Neuron (in vitro differentiated cells): ENCODE measurements around the gene SLC27A4.

Source experiments
- H2AFZ ChIP-seq: one replicate; pipeline ENCODE4 v1.6.1; 2013; ENCODE audit warnings: low read depth, mild to moderate bottlenecking, inconsistent platforms, low read length, moderate library complexity
- H3K27me3 ChIP-seq: one replicate; pipeline ENCODE4 v1.6.1; 2013; ENCODE audit warnings: low read length; ENCODE audit not compliant: insufficient read depth
- H3K36me3 ChIP-seq: one replicate; pipeline ENCODE4 v1.6.1; 2013; ENCODE audit warnings: low read length; ENCODE audit not compliant: insufficient read depth
- H3K4me1 ChIP-seq: one replicate; pipeline ENCODE4 v1.6.1; 2013; ENCODE audit warnings: low read length; ENCODE audit not compliant: insufficient read depth
- H3K4me3 ChIP-seq: 2 replicates; pipeline ENCODE4 v1.5.1; 2013; ENCODE audit warnings: mild to moderate bottlenecking, low read length, moderate library complexity
- H3K9me3 ChIP-seq: one replicate; pipeline ENCODE4 v1.6.1; 2013; ENCODE audit warnings: low read length

SLC27A4 gene

DNA sequence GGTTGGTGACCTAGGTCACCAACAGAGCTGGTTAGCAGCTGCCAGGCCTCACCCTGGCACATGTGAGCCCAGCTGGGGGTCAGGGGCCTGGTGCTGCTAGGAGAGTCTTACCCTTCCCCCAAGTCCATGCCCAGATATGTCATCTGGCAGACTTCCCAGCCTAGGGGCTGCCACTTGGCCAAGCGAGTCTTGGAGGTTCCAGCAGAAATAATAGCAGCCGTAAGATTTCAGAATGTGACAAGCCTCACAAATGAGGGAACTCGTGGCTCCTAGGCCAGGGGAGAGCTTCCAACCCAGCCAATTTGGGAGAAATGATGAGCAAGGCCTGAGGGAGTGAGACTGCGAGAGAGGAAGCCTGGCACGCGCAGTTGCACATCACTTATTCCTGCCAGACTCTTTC, 41.9 kb downstream of the SLC27A4 start:
- Histone ChIP-seq H3K4me3 (no peak overlapping the region), H3K9me3 (no peaks in the 10 kb centered on the region), H3K36me3 (peaks cover 15% of the 10 kb centered on the region), H3K4me1 (peaks cover 59% of the 10 kb centered on the region), H2AFZ (no peak overlapping the region), H3K27me3 (no peaks in the 10 kb centered on the region)

DNA sequence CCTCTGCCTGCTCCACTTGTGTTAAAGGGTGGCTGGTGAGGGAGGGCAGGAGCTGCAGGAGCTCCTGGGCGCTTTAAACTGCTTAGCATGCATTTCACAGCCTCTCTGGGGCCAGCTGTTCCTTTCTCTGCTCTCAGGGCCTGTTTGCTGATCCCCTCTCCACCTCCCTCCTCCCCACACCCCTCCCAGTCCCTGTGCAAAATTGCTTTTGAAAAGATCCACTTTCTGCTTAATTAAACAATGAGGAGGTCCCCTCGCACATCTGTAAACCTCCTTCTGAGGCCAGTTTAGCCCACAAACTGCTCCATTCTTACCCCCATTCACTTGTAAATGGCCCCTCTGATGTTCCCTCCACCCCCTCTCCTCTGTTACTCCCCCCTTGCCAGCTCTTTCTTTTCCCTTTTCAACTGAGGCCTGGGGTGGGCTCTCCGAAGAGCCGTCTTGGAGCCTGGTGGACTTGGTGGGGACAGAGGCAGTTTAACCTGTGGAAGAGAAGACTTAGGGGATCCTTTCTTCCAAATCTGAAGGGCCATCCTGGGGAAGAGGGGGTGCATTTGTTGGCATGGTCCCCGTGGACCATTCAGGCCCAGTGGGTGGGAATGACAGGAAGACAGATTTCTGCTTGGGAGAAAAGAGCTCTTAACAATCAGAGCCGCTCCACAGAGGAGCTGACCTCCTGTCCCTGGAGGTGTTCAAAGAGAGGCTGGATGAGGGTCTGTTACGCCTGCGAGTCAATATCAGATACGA, 42.9 kb downstream of the SLC27A4 start:
- peaks cover 68% of the 10 kb centered on the region for H3K4me1 ChIP-seq
- no peaks in the 10 kb centered on the region for H3K27me3 ChIP-seq

DNA sequence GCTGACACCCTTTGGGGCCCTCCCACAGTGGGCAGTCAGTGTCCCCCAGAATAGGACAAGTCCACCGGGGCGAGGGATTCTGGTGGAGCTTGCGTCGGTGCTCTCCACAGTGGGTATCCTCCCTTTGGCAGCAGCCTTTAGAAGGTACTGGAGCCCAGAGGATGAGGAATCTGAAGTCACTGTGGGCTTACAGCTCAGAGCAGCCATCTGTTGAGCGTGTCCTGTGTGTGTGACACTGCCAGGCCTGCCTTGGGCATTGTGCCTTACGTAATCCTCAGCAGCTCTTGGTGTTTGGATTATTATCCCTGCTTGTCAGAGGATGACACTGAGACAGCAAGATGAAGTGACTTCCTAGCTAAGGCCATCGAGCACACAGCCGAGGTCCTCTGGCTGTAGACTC, 43.5 kb downstream of the SLC27A4 start:
- Histone ChIP-seq H3K36me3 (peaks cover 17% of the 10 kb centered on the region), H3K4me1 (peaks cover 75% of the 10 kb centered on the region), H3K4me3 (no peak overlapping the region), H2AFZ (no peak overlapping the region), H3K27me3 (no peaks in the 10 kb centered on the region), H3K9me3 (no peaks in the 10 kb centered on the region)

More for the DNA sequence above, 42.9 kb downstream of the SLC27A4 start:
- Histone ChIP-seq H3K9me3 (no peaks in the 10 kb centered on the region), H2AFZ (no peak overlapping the region), H3K4me3 (no peak overlapping the region), H3K36me3 (peaks cover 14% of the 10 kb centered on the region)

DNA sequence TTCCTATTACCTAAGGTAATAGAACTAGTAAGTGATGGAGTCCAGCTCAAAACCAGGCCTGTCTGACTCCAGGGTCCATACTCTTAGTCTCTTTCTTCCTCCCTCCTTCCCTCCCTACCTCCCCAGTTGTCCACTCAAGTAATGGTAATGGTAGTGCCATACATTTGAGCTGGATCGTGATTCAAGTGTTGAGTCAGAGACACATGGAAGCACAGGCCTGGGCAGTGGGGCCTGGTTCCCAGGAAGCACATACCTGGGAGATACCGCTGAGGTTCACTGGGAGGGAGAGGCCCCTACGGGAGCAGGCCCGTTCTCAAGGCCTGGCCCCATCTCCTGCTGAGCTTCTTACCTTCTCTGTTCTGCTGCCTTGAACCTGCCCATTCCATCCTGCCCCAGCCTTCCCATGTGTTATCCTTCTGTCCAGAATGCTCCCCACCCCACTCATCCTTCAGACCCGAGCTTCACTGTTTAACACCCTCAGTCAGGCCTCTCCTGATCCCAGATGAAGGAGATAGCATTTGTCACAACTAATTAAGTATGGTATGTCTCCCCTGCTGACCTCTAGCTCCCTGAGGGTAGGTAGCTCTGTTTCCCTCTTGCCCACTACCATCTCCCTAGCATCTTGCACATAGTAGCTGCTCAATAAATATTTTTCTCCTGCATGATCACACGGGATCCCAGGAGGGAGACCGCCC, 44.6 kb downstream of the SLC27A4 start:
- Histone ChIP-seq H3K4me3 (no peak overlapping the region), H2AFZ (no peak overlapping the region), H3K9me3 (no peaks in the 10 kb centered on the region), H3K27me3 (no peaks in the 10 kb centered on the region), H3K36me3 (peaks cover 23% of the 10 kb centered on the region), H3K4me1 (peaks cover 86% of the 10 kb centered on the region)

DNA sequence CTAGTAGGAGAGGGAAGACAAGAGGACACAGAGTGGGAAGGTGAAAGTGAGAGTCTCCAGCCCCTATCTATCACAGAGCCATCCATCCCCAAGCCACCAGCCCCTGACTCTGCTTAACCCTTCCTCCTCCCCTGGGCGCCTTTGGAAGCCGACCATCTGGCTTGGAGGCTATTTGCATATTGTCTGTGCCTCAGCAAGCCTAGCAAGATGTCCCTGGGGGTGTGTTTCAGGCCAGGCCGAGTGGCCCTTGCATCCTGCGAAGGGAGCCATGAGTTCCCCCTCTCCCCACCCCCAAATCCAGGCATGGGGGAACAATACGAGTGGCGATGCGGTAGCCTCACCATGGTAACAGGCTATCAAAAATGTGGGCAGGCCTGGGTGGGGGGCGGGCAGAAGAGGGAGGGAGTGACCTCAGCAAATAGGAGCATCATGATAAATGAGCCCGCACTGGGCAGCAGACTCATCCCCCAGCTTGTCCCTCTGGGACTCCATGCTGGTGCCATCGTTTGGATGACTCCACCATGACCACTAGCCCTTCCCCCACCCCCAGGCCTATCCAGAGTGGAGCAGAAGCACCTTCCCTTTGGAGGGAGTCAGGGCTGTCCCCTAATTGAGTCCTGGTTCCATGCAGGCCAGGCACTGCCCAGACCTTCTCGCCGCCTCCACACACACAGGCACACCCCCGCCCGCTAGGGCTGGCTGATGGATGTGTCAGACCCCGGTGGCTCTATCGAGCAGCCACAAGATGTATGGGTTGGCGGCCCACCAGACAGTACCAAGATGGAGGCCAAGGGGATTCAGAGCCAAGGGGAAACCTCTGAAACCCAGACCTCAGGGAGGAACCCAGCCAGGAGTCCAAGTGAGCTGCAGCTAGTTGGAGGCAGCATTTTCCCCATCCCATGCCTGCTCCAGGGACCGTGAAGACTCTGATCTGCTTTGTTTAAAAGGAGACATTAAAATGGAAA, 45.5 kb downstream of the SLC27A4 start:
- Histone ChIP-seq H3K4me3 (no peak overlapping the region), H3K27me3 (no peaks in the 10 kb centered on the region), H3K9me3 (no peaks in the 10 kb centered on the region), H2AFZ (no peak overlapping the region), H3K36me3 (peaks cover 25% of the 10 kb centered on the region), H3K4me1 (peaks cover 94% of the 10 kb centered on the region)

DNA sequence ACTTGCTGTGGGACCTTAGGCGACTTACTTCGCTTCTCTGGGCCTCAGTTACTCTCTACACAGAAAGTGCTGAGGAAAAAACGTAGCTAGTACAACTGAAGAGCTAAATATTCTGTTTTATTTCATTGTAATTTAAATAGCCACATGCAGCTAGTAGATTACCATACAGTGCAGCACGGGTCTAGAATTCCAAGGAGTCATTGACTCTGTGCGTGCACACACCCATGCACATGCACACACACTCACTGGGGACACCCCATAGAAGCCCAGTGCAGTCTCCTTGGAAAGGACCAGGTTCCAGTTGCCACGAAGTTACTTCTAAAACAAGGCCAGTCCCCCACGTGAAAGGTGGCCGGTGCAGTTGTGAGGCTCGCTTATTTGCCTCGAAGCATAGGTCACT, 47.8 kb downstream of the SLC27A4 start:
- H3K27me3 ChIP-seq, result no peaks in the 10 kb centered on the region
- H3K4me3 ChIP-seq, result no peak overlapping the region
- no peak overlapping the region for H2AFZ ChIP-seq
- peaks cover 84% of the 10 kb centered on the region for H3K4me1 ChIP-seq
- no peaks in the 10 kb centered on the region for H3K9me3 ChIP-seq
- peaks cover 42% of the 10 kb centered on the region for H3K36me3 ChIP-seq

DNA sequence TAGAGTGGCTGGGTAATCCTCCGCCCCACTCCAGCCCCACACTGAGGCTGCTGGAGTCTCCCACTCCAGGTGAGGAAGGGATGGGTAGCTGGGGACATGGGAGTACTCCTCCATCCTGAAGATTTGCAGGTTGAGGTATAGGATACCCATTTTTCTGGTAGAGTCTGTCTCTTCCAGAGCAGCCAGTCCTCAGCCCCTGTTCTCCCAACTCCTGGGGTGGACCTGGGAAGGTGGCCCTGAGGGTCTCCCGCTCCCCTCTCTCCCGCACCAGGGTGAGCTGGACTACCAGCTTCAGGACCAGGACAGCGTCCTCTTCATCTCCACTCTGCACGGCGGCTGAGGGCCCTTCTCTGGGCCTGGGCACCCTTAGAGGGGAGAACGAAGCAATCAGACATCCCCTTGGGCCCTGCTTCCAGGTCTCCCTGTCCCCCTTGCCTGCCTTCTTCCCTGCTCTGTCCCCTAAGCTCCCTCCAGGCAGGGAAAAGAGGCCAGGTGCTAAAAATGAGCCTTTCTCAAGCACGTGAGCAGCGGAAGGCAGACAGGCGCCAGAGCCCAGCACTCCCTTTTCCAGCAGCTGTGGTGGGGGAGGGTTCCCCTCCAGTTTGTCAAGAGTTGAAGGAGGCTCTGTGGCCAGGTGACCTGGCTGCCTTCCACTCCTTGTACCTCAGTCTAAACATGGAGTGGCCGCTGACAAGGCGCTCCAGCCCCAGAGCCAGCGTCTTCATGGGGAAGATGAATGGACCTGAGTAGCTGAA, 49.2 kb downstream of the SLC27A4 start:
- Histone ChIP-seq H2AFZ (no peak overlapping the region), H3K4me3 (no peak overlapping the region), H3K27me3 (no peaks in the 10 kb centered on the region), H3K4me1 (peaks cover 80% of the 10 kb centered on the region), H3K36me3 (peaks cover 42% of the 10 kb centered on the region), H3K9me3 (no peaks in the 10 kb centered on the region)

DNA sequence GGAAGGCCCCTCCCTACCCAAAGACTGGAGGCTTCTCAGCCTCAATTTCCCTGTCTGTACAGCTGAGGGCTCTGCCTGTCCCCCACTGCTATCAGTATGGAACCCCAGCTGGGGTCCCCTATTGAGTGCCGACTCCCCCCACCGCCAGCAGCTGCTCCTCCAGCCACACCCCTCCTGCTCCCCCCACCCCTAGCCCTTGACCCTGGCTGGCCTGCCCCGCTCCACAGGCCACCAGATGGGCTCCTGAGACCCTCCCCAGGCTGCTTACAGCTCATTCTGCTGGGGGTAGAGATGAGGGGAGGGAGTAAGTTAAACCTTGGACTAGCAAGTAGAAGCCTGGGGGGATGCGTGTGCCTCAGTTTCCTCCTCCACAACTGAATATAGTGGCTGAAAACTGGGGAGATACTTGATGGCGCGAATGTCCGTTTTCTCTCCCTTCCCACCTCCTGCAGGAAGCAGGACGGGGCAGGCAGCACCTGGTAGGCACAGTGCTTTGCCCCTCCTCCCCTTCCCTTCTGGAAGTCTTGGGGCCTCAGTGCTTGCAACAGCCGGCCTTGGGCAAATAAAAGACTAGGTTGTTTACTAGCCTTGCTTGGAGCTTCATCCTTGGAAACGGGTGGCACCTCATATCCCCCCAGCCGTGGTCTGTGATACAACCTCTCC, 50.0 kb downstream of the SLC27A4 start:
- Histone ChIP-seq H3K27me3 (no peaks in the 10 kb centered on the region), H3K36me3 (peaks cover 42% of the 10 kb centered on the region), H3K4me3 (peak overlapping the region; percentile 94)

DNA sequence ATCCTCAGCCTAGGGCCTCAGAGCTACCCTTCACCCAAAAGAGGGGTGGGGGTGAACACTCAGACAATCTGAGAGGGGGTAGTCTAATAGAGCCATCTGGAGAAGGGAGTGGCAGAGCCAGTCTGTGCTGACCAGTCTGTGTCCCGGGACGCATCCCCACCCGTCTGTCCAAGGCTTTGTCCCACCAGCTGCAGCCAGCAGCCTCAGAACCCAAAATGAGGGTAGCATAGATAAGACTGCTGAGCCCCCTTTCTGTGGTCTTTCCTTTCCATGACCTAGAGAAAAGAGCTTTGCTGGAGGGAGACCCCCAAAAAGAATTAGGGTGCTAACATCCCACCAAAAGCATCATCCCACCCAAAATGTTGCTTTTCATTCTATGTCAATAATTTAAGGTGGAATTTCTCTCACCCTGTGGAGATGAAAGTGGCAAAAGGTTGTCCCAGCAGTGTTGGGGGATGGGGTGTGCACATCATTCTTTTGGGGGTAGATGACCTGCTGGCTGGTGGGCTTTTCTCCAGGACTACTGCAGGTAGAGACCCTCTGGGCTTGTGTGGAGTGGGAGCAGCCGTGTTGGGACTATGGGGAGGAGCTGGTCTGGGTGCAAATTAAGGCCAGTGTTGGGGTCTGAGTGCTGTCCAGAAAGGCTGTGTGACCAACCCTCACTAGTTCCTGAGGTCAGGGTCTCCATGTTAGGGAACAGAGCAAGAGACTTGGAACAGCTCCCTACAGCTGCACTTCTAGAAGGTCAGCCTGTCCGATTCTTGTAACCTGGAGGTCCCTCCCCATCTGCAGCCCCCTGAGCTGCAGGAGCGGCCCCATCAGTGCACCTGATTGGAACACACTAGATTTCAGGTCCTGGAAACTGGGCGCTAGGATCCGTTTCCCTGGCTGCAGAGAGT, 50.7 kb downstream of the SLC27A4 start:
- Histone ChIP-seq H3K9me3 (no peaks in the 10 kb centered on the region), H3K27me3 (no peaks in the 10 kb centered on the region), H3K4me1 (peaks cover 74% of the 10 kb centered on the region), H3K4me3 (peak overlapping the region; percentile 94), H2AFZ (no peak overlapping the region), H3K36me3 (peaks cover 42% of the 10 kb centered on the region)

More for the DNA sequence above, 50.0 kb downstream of the SLC27A4 start:
- no peak overlapping the region for H2AFZ ChIP-seq
- no peaks in the 10 kb centered on the region for H3K9me3 ChIP-seq
- peaks cover 80% of the 10 kb centered on the region for H3K4me1 ChIP-seq

DNA sequence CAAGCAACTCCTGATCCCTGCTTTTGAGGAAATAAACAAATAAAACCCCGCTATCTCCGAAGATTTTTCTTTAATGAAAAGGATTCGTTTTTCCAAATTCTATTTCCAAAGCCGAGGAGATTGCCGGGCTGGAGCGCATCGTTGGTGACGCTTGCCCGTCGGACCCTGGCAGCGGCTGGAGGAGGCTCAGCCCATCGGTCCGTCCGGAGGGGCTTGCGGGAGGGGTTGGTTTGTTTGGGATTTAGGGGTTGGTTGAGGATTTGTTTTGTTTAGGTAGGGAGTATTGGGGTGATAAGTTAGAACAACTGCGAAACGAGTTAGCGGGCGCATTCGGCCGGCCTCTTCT, 51.6 kb downstream of the SLC27A4 start:
- H2AFZ ChIP-seq, result no peak overlapping the region
- H3K9me3 ChIP-seq, result no peaks in the 10 kb centered on the region
- H3K4me1 ChIP-seq, result peaks cover 66% of the 10 kb centered on the region
- H3K27me3 ChIP-seq, result no peaks in the 10 kb centered on the region
- peaks cover 42% of the 10 kb centered on the region for H3K36me3 ChIP-seq
- peak overlapping the region; percentile 94 for H3K4me3 ChIP-seq

DNA sequence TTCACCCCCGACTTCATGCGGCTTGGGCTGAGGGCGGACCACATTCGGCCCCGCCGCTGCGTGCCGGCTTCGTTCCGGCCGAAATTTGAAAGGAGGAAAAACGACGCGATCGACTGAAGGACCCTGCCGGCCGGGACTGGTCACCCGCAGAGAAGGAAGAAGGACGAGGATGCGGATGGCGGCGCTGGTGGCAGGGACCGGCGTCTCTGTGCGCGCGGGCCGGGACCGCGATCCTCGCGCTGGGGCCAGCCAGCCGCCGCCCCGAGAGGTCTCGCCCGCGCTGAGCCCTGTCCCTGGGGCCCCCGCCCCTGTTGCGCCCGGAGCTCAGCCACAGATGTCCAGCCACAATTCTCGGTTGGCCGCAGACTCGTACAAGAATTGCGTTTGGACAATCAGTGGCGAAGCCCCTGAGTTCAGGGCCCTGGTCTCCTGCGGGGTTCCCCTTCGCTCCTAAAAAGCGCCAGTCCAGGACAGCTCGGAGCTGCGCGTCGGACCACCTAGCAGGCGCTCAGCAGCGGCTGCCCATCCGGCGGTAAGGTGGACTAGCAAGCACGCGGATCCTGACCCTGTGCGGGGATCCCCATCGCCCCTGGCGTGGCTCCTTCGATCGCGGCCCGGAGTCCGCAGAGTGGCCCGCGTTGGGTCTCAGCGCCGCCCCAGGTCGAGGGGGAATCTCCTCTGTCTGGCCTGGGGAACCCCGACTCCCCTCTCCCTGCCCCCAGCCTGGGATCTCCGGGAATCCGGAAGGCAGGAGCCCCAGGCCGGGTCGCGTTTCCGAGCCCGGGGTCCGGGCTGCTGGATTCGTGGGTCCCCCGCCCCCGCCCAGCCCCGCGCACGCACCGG, 52.2 kb downstream of the SLC27A4 start:
- no peaks in the 10 kb centered on the region for H3K27me3 ChIP-seq
- no peak overlapping the region for H2AFZ ChIP-seq
- no peaks in the 10 kb centered on the region for H3K9me3 ChIP-seq
- H3K4me3 ChIP-seq, result peak overlapping the region; percentile 94
- H3K4me1 ChIP-seq, result peaks cover 60% of the 10 kb centered on the region
- H3K36me3 ChIP-seq, result peaks cover 40% of the 10 kb centered on the region
